Globus pallidus (tissue), 1 donor: ENCODE results near the gene PTK6.

Source experiments
- DNase-seq: peaks from one replicate; pipeline ENCODE4 v3.0.0-alpha.2; 2015; ENCODE audit warnings: low spot score

PTK6 gene

DNA sequence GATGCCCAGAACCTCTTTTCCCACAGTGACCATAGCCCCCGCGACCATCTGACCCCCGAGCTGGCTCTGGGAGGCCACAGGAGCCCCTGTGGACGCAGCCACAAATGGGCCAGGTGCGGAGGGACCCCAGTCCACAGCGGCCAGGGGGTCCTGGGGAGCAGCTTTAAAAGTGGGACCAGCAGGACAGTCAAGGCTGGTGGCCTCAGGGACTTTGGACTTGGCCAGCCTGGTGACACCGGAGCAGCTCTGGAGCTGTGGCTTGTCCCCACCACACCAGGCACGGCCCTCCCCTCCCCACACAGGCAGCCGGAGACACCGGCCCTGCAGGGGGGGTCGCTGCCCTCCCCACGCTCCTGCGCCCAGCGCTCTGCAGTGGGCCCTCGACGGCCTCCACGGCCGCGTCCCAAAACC is 20.3 kb upstream of the PTK6 start:
- no peak for DNase-seq

DNA sequence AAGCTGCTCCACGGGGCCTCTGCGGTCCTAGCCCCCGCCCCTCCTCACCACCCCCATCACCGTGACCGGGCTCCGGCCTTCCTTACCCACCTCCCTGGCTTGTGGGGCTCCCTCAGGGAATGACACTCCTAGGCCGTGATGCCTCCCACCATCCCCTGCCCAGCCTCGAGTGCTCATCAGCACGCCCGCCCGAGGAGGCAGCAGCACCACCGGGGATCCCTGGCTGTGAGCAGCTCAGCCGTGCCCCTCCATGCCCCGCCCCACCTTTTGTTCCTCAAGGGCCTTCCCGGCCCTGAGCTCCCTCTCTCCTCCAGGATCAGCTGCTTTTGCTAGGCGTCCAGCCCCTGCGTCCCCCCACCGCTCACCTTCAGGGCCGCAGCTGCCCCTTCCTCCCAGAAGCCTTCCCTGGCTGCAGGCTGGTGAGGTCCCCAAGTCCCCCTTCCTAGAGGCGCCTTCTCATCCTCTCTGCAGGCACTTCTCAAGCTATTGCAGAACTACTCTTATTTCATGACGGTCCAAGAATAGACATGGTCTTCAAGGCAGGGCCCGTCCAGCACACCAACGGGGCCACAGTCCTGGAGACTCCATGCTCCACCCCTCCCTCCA is 19.8 kb upstream of the PTK6 start:
- DNase-seq: no peak

DNA sequence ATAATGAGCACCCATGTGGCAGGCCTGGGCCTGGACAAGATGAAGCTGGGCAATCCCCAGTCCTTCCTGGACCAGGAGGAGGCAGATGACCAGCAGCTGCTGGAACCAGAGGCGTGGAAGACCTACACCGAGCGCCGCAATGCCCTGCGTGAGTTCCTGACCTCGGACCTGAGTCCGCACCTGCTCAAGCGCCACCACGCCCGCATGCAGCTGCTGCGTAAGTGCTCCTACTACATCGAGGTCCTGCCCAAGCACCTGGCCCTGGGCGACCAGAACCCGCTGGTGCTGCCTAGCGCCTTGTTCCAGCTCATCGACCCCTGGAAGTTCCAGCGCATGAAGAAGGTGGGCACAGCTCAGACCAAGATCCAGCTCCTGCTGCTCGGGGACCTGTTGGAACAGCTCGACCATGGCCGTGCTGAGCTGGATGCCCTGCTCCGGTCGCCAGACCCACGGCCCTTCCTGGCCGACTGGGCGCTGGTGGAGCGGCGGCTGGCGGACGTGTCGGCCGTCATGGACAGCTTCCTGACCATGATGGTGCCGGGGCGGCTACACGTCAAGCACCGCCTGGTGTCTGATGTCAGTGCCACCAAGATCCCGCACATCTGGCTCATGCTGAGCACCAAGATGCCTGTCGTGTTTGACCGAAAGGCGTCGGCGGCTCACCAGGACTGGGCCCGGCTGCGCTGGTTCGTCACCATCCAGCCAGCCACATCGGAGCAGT is 18.6 kb upstream of the PTK6 start:
- no peak for DNase-seq

DNA sequence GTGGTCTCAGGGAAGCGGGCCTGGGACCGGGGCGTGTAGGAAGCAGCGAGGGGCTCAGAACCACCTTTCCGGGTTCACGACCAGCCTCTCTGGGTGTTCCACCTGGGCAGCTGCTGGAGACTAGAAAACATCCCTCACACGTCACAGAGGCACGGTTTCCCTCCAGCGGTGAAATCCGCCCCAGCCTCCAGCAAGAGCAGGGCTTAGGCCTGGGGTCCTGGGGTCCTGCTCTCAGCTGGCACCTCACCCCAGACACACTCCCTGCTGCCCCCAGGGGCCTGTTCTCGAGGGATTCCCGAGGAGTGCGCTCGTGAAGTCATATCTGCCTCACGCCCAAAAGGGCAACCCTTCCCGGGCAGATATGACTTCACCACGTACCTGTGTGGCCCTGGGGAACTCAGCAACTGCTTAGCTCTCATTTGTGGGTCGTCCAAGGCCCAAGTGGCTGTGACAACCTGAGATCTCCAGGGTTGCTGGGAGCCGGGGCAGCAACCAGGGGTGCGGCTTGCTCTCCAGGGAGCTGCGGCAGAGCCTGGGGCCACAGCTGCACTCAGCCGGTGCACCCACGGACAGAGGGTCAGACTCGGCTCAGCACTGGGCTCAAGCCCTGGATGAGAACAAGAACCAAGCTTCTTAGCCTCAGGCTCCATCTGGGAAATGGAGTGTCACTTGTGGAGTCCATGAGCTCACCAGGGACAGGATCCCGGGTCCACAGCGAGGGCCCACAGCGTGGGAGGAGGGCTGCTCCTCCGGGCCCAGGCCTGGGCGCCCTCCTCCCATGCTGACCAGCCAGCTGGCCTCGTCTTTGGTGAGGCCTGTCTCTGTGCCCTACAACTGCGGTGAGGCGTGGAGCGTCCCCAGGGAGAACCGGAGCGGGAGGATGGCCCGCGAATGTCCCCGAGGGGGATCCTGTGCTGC is 17.4 kb upstream of the PTK6 start:
- DNase-seq: no peak

DNA sequence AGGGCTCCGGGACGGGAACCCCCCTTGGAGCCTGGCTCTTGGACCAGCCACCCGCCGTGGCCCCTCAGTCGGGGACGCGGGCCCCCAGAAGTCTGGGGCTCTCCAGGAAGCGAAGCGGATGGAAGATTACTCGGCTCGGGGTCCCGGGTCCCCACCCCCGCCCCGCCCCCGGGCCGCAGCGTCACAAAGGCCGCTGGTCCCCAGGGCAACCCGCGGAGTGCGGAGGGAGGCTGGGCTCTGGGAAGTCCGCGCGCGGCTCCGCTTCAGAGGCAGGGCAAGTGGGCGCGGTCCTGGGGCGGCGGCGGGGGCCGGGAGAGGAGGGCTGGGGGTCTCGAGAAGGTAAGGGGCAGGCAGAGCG is 16.7 kb upstream of the PTK6 start, which contains the start of gene FNDC11:
FNDC11 (plus strand) TSS at position 227 of the 358 bp plus-strand sequence. CDS start 1,505 bp downstream, outside the sequence.
- no peak for DNase-seq

DNA sequence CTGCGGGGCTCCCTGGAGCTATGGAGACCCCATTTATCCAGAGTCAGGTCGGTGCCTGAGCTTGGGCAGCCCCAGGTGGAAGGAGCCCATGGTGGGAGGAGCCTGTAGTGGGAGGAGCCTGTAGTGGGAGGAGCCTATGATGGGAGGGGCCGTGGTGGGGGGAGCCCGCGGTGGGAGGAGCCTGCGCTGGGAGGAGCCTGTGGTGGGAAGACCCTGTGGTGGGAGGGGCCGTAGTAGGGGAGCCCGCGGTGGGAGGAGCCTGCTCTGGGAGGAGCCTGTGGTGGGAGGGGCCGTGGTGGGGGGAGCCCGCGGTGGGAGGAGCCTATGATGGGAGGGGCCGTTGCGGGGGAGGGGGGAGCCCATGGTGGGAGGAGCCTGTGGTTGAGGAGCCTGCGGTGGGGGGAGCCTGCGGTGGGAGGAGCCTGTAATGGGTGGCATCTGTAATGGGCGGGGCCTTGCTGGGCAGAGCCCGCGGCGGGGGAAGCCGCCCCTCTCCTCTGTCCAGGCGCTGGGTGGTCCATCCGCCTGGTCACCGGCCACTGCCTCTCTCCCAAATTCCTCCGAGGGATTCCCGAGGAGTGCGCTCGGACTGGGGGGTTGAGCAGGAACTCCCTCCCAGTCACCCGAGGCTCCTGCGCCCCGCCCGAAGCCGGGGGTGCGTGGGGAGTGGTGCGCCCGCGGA is 16.2 kb upstream of the PTK6 start:
- DNase-seq: no peak

DNA sequence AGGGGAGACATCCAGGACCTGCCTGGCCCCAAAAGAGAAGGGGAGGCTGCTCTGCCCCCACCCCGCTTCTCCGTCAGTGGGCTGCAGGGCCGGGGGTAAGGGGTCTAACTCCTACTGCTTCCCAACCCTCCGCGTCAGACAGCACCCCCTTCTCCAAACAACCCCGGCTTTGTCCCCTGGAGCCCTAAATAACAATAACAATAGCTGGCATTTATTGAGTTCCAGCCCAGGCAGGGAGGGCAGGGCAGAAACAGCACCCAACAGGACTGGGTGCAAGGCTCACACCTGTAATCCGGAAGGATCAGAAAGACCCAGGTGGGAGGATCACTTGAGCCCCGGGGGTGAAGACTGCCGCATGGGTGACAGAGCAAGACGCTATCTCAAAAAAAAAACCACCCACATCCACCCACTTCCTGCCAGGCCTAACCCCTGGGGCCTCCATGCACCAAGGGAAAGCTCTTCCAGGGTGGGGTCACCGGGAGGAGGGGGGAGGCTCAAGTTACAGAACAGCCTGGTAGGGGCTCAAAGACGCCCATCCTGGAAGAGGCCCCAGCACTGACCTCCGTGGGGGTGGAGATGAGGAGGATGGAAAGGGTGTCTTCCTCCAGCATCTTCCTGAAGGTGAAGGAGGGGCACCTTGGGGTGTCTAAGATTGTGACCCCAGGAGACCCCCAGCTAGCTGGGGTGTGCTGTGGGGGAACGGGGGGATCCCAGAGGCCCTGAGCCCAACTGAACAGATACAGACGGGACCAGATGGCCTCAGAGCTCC is 15.5 kb upstream of the PTK6 start:
- no peak for DNase-seq

DNA sequence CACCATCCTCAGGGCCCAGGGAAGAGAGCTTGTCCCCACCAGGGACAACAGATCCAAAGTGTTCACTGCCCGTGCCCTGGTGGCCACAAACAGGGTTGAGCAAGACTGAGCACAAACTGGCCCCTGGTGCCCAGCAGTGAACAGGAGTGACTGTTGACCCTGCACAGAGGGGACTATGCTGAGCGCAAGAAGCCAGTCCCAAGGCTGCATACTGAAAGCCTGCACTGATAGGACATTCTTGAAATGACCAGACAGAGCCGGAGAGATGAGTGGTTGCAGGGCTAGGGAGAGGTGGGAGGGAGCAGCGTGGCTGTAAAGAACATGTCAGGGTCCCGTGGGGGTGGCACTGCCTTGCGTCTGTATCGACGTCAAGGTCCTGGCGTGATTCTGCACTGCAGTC is 13.9 kb upstream of the PTK6 start:
- DNase-seq: no peak

DNA sequence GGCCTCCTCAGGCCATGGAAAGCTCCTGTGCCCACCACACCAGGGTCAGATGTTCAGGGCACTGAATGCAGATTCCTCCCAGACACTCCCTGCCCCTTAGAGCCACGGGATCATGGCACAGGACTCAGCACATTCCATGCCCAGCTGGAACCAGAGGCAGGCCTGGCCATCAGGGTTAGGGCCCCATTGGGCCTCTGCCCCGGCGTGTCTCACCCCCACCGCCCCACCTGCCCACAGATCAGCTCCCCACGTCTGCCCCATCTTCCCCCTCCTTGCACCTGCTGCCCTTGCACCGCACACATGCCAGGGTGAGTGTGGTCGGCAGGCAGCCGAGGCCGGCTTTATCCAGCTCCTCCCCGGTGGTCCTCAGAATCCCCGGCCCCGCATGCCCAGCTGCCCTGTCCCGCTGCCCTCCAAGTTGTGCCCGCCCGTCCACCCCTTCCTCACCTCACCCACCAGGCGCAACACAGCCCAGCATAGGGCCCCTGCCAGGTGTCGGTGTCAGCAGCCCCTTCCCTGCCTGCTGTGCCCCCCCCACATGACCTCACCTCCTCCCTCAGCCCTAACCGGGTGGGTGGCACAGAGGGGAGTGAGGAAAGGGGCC is 12.6 kb upstream of the PTK6 start:
- no peak for DNase-seq

DNA sequence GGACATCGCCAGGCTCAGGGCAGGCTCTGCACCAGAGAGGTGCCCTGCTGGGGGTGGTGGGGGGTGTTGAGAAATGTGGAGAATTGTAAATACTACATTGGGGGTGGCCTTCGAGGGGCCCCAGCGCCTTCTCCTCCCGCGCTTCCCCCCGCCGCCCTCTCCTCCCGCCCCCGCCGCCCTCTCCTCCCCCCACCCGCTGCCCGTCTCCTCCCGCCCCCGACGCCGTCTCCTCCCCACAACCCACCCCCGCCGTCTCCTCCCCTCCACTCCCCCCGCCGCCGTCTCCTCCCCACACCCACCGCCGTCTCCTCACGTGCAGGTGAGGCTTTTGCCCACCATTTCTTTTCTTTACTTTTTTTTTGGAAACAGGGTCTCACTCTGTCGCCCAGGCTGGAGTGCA is 11.8 kb upstream of the PTK6 start:
- no peak for DNase-seq

DNA sequence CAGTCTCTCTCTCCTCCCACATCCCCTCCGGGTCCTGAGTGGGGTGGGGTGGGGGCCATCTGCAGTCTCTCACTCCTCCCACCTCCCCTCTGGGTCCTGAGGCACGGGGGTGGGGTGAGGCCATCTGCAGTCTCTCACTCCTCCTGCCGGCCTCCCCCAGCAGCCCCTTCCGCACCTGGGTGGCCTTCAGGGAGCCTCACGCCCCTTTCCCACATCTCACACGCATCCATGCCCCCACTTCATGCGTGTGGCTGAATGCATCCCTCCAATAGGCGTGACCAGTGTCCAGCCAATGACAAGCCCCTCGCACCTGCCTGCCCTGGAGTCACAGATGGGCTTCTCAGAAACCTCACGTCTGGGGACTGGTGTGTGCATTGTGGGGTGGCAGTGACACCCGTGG is 11.4 kb upstream of the PTK6 start:
- no peak for DNase-seq

DNA sequence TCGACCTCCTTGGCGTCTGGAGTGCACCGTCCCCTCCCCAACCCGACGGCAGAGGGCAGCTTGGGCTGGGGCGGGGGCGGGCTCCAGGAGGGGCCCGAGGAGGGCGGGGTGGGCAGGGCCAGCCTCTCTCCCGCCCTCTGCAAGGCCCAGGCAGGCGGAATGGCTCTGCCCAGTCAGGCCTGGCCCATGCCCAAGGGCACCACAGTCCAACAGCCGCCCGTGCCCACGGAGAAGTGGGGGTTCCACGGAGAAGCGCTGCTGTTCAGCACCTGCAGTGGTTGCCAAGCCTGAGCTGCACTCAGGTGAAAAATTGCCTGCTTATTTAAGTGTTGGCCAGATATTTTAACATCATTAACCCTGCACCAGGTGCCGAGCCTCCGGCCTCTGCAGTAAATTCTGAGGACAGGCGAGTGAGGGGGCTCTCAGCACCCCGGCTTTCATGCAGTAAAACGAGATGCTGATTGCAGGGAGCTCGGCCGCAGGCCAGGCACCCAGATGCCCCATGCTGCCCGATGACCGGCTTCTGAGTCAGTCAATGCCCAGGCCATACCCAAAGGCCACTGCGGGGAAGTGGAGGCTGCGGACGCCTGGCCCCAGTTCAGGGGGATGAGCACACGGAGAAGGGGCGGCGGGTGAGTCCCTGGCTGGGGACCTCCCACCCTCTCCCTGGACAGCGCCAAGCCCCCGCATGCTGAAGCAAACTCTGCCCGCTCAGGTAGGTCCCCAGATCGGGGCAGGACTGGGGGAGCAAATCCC is 10.7 kb upstream of the PTK6 start, which contains the start of gene SRMS:
SRMS (minus strand) TSS at position 25 of the 756 bp plus-strand sequence. CDS start 286 bp downstream, outside the sequence.
- DNase-seq: no peak

DNA sequence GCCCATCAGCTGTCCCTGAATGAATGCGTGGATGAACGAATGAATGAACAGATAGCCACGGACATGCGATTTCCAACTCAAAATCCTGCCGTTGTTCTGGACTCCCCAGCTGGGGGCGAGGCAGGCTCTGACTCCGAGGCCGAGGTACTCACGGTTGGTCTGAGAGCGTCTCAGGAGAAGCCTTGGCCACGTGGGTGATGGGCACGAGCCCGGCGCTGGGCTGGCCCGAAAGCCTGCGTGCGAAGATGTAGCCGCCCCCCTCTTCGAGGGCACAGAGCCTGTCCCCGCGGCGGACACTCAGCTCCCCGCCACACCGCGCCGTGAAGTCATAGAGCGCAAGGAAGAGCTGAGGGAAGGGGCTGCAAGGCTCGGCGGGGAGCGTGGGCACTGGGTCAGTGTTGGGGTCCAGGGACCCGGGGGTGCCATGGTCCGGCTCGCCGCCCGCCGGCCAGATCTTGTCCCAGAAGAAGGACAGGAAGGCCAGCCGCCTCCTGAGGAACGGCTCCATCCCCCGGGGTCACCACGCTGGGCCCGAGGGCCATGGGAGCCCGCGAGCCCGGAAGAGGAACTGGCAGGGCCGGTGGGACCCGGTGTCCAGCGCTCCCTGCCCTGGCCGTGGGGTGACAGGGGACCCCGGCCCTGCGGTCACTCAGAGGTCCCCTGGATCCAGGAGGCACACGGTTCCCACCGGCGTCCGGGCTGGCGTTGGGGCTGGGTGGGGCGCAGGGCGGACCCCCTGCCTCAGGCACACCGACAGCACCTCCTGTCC is 10.0 kb upstream of the PTK6 start:
- DNase-seq: no peak

DNA sequence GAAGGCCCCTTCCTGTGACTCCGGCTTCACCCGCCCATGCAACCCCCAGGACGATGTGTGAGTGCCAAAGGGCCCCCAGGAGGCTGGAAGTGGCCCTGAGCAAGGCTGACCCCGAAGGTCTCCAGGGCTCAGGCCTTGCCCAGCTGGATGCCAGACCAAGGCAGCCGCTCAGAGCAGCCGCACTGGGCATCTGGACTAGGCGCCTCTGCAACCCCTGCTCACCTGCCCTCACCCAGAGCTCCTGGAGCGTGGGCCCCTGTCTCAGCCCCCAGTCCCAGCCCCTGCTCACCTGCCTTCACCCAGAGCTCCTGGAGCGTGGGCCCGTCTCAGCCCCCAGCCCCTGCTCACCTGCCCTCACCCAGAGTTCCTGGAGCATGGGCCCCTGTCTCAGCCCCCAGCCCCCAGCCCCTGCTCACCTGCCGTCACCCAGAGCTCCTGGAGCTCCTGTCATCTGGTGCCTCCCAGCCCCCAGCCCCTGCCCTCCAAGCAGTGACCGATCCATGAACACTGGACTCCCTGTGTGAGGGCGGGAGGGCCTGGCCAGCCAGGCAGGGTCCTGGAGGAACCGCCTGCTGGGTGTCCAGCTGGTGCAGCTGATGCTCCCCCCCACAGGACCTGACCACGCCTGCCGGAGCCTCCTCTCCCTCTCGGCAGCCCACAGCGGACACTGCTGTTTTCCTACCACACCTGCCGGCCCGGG is 9.2 kb upstream of the PTK6 start:
- DNase-seq: no peak

DNA sequence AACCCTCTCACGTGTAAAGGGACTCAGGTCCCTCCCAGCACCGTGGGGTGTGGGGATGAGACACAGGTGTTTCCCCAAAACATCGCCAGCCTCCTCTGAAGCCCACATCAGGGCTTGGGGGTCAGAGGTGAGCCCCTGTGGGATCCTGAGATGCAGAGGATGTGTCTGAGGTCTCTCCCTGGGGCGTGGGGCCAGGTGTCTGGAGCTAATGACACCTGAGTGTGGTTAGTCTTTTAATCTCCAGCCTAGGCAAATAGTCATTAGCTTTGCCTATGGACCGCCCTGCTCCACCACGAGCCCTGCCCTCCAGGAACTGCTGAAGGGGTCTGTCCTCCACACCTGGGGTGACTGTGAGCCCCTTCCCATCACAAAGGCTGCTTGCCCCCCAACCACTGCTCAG is 8.6 kb upstream of the PTK6 start:
- DNase-seq: no peak

DNA sequence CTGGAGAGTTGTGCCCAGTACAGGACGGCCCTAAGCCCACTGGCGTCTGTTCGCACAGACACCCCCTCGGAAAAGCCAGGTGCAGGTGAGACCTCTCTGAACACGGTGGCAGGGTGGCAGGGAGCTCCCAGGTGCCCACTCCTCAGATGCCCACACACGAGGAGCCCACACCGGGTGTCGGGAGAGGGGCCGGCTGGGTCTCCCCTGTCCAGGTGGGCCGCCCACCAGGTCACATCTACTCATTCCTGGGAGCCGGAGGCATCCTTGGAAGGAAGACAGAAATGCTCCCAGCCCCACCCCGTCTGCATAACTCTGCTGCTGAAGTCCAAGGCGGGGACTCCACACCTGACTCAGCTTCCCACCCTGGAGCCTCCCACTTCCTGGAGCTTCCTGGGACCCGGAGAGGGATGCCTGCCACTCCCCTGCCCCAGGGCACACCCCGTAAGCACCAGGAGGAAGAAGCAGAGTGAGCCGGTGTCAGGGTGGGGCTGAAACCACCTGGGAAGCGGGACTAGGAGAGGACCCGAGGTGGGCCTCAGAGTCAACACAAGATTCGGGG is 7.9 kb upstream of the PTK6 start:
- DNase-seq: no peak

DNA sequence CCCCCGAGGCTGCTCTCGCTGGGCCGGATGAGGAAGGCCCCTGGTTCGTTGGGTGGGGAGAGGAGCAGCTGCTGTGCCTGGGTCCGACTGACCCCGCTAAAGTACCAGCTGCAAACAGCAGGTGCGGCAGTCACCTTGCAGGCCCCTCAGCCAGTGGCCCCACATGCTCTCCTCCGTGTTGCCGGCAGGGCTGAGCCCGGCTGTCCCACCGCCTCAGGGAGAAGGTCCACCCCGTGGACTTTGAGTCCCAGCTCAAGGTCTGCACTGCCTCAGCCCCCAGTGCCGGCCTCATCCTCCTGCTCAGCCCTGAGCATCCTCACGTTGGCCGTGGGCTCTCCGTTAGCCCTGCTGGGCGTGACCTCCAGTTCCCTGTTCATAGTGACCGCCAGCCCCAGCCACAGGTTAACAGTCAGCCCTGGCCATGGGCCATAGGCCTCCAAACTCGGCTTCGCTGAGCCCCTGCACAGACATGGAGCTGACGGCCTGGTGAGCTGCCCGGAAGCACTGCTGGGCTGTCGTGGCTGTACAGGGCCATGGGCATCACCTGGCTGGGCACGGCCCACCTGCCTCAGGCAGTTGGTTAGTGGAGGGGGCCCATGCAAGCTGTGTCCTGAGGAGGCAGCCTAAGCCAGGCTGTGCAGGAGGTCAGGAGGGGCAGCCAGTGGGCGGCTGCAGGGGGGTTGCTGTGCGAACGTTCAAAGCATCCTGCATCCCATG is 7.2 kb upstream of the PTK6 start:
- DNase-seq: no peak

DNA sequence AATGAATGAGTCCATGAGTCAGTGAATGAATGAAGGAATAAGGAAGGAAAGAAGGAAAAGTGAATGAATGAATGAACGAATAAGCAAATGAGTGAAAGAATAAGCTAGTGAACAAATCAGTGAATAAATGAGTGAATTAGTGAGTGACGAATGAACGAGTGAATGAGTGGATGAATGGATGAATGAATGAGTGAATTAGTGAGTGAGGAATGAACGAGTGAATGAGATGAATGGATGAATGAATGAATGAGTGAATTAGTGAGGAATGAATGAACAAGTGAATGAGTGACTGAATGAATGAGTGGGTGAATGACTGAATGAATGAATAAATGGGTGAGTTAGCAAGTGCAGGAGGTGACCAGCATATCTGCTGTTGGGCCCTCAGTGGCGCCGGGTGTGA is 6.6 kb upstream of the PTK6 start:
- DNase-seq: no peak
